Adrenal gland (tissue), 5 donors: ENCODE measurements around the gene ZNF117.
"Not testable (repeated sequence)": the region's sequence is repeated elsewhere in the genome, so short reads cannot be mapped to it uniquely, and the experiment has no call there.

ENCODE experiments used
- CTCF ChIP-seq, 6 experiments: fragments of 450-650 bp in 4 of 6; fragments of 200-600 bp in 2 of 6; sonication (generic) in 1 of 6; IDR thresholded peaks; 1 replicate in 5 of 6; 2 replicates in 1 of 6; pipeline versions ENCODE4 v1.5.1 to v1.8.0; 2016 to 2021; ENCODE audit warnings: antibody characterized with exemption in 6 of 6, mild to moderate bottlenecking in 2 of 6, moderate library complexity in 1 of 6
- POLR2A ChIP-seq, 2 donors: fragments of 450-650 bp; IDR thresholded peaks; one replicate each; pipeline ENCODE4 v1.6.1; 2017; ENCODE audit warnings: antibody characterized with exemption in 2 of 2, mild to moderate bottlenecking in 2 of 2, moderate library complexity in 1 of 2
- donor health status: DM: no; HTN: no; CAD: no.

GRCh38 chr7:64928252-64929187, 62.3 kb downstream of the ZNF117 start:
- TF ChIP-seq CTCF, POLR2A (IDR thresholded peaks at IDR 0.05): not testable (repeated sequence)
